Esophagus squamous epithelium (tissue), 4 donors: ENCODE results near the gene SLAIN2.

ENCODE experiments used
- POLR2A ChIP-seq, 4 donors: fragments of 450-650 bp; IDR thresholded peaks; one replicate each; pipeline ENCODE4 v1.6.1; 2017; ENCODE audit warnings: antibody characterized with exemption in 4 of 4, mild to moderate bottlenecking in 4 of 4, moderate library complexity in 3 of 4
- TF ChIP-seq, protein P1 (sequence below), 6 experiments: fragments of 450-650 bp in 4 of 6; fragments of 200-600 bp in 2 of 6; sonication (generic) in 2 of 6; IDR thresholded peaks; one replicate each; pipeline ENCODE4 v1.5.1; 2016 to 2019; ENCODE audit warnings: antibody characterized with exemption in 6 of 6, mild to moderate bottlenecking in 4 of 6, moderate library complexity in 4 of 6

DNA sequence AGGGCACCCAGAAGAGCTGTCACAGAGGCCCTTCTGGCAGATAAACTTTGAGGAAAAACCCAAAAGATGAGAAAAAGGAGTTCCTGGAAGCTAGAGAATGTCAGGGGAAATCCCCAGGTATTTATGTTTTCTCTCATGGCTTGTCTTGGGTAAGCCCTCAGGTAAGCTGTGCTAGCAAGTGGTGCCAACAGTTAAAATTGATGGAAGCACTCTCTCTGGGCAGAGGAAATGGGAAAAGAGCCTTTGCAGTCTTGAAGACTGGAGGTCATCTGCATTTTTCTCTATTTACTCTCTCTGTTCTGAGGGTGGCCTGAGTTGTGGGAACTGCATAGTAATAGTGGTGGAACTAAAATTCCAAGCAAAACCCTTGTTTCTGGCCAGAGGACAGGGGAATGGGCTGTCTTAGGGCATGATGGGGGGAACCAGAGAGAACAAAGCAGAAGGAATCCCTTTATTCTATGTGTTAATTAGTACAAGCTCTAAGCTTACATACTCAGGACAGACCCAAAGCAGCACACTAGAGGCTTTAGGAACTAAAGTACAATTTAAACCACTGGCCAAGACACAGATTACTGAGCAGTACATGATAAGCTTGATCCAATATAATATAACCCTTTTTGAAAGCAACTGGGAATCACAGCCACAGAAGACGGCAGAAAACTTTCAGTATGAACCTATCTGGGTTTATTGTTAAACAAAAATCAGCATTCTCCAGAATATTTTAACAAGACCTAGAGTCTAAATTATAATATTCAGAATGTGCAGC, 88.6 kb downstream of the SLAIN2 start:
- TF ChIP-seq, protein P1, sequence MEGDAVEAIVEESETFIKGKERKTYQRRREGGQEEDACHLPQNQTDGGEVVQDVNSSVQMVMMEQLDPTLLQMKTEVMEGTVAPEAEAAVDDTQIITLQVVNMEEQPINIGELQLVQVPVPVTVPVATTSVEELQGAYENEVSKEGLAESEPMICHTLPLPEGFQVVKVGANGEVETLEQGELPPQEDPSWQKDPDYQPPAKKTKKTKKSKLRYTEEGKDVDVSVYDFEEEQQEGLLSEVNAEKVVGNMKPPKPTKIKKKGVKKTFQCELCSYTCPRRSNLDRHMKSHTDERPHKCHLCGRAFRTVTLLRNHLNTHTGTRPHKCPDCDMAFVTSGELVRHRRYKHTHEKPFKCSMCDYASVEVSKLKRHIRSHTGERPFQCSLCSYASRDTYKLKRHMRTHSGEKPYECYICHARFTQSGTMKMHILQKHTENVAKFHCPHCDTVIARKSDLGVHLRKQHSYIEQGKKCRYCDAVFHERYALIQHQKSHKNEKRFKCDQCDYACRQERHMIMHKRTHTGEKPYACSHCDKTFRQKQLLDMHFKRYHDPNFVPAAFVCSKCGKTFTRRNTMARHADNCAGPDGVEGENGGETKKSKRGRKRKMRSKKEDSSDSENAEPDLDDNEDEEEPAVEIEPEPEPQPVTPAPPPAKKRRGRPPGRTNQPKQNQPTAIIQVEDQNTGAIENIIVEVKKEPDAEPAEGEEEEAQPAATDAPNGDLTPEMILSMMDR (IDR thresholded peaks at IDR 0.05), result no peak
- no peak for TF ChIP-seq POLR2A (IDR thresholded peaks at IDR 0.05)
